ENCODE results near the gene MYCL.
A peak's percentile ranks its signal among the peaks of the same experiment; 100 is the strongest.
"Not testable (repeated sequence)": the region's sequence is repeated elsewhere in the genome, so short reads cannot be mapped to it uniquely, and the experiment has no call there.

MYCL gene

GRCh38 chr1:39890273-39890672, 11.4 kb downstream of the MYCL start:
- no peak for DNase-seq

- peak; percentile 43 for DNase-seq
Observed at GRCh38 chr1:39886757-39887231, 14.9 kb downstream of the MYCL start.

GRCh38 chr1:39885516-39885915, 16.2 kb downstream of the MYCL start:
- DNase-seq, result no peak

GRCh38 chr1:39882152-39882551, 19.6 kb downstream of the MYCL start:
- DNase-seq, result no peak

GRCh38 chr1:39877980-39878956, 23.4 kb downstream of the MYCL start:
- no peak for DNase-seq

- DNase-seq, result no peak
Observed at GRCh38 chr1:39877231-39877778, 24.4 kb downstream of the MYCL start.

- DNase-seq, result no peak
Observed at GRCh38 chr1:39876144-39876543, 25.6 kb downstream of the MYCL start.

- DNase-seq, result no peak
Observed at GRCh38 chr1:39872698-39873097, 29.0 kb downstream of the MYCL start.

- DNase-seq, result no peak
Observed at GRCh38 chr1:39871796-39872195, 29.9 kb downstream of the MYCL start.

GRCh38 chr1:39871043-39871442, 30.7 kb downstream of the MYCL start:
- not testable (repeated sequence) for DNase-seq

GRCh38 chr1:39869538-39870112, 32.1 kb downstream of the MYCL start:
- not testable (repeated sequence) for DNase-seq

GRCh38 chr1:39866767-39867166, 35.0 kb downstream of the MYCL start:
- peak; percentile 72 for DNase-seq

GRCh38 chr1:39865762-39866161, 36.0 kb downstream of the MYCL start:
- DNase-seq, result no peak

- no peak for DNase-seq
Observed at GRCh38 chr1:39863177-39863576, 38.5 kb downstream of the MYCL start.

GRCh38 chr1:39861003-39861402, 40.7 kb downstream of the MYCL start:
- no peak for DNase-seq

- no peak for DNase-seq
Observed at GRCh38 chr1:39859859-39860812, 41.6 kb downstream of the MYCL start.

- no peak for DNase-seq
Observed at GRCh38 chr1:39858315-39858714, 43.4 kb downstream of the MYCL start.

GRCh38 chr1:39857126-39857878, 44.4 kb downstream of the MYCL start:
- no peak for DNase-seq

GRCh38 chr1:39854738-39855137, 47.0 kb downstream of the MYCL start:
- no peak for DNase-seq

- DNase-seq, result no peak
Observed at GRCh38 chr1:39854314-39854713, 47.4 kb downstream of the MYCL start.

- no peak for DNase-seq
Observed at GRCh38 chr1:39852876-39853275, 48.8 kb downstream of the MYCL start.
